IMR-90 (cell line): Measurements from ENCODE around the gene IFNAR2. TPM values are rescaled to one million over a fixed set of nuclear protein-coding genes. Genes with fewer than 3 reads are reported as not detected.

Source experiments
- ATAC-seq: fragments of 200-7000 bp; cut with Tn5 transposase; 2 replicates; pipeline ENCODE4 v1.9.1; 2020; ENCODE audit warnings: low read depth, mild to moderate bottlenecking, moderate library complexity
- BruUV-seq: library from RNA; stranded (reverse); fragments of 400-500 nt; replicated peaks from 2 replicates; lab custom pipeline; 2021; lab: Mats Ljungman, UMichigan
- CTCF ChIA-PET: fragments of 300-600 bp; formaldehyde crosslinking; extraction: SDS; loops from one replicate; lab custom pipeline; 2021; ENCODE audit warnings: antibody characterized with exemption; lab: Yijun Ruan, JAX
- POLR2A ChIA-PET: fragments of 300-600 bp; sonication (Branson Sonifier 250); formaldehyde crosslinking; loops from one replicate; lab custom pipeline; 2022; ENCODE audit warnings: antibody characterized with exemption; ENCODE audit not compliant: unreplicated experiment; lab: Charles Lee
- DNase-seq: peaks from one replicate; pipeline ENCODE4 v3.0.0; 2013
- H2AFZ ChIP-seq: replicated peaks from 2 replicates; pipeline ENCODE3; 2013; ENCODE audit warnings: low read length, mild to moderate bottlenecking; ENCODE audit not compliant: poor library complexity
- H2AK5ac ChIP-seq: 2 replicates; pipeline ENCODE4 v1.6.1; 2013; ENCODE audit warnings: low read depth, low read length, inconsistent platforms
- H2AK9ac ChIP-seq: replicated peaks from 2 replicates; pipeline ENCODE3; 2013; ENCODE audit warnings: mild to moderate bottlenecking, low read depth, low read length, moderate library complexity; ENCODE audit not compliant: poor library complexity
- H2BK120ac ChIP-seq: 2 replicates; pipeline ENCODE4 v1.6.1; 2013; ENCODE audit warnings: low read depth, low read length, inconsistent platforms
- H2BK15ac ChIP-seq: 3 replicates; pipeline ENCODE4 v1.6.1; 2013; ENCODE audit warnings: low read depth, low read length, inconsistent platforms
- H2BK20ac ChIP-seq: 2 replicates; pipeline ENCODE4 v1.6.1; 2013; ENCODE audit warnings: low read depth, mild to moderate bottlenecking, inconsistent platforms, low read length, moderate library complexity
- H2BK5ac ChIP-seq: 2 replicates; pipeline ENCODE4 v1.6.1; 2013; ENCODE audit warnings: mild to moderate bottlenecking, low read depth, low read length, inconsistent platforms; ENCODE audit not compliant: poor library complexity, severe bottlenecking
- H3K14ac ChIP-seq: replicated peaks from 2 replicates; pipeline ENCODE4 v1.6.1; 2013; ENCODE audit warnings: low read depth, low read length, inconsistent platforms
- H3K18ac ChIP-seq: 2 replicates; pipeline ENCODE4 v1.6.1; 2013; ENCODE audit warnings: low read depth, low read length, control low read depth
- H3K23ac ChIP-seq: 2 replicates; pipeline ENCODE4 v1.6.1; 2013; ENCODE audit warnings: low read depth, low read length, inconsistent platforms
- H3K27ac ChIP-seq: 2 replicates; pipeline ENCODE4 v1.5.1; 2013; ENCODE audit warnings: mild to moderate bottlenecking, control low read depth, low read length; ENCODE audit not compliant: insufficient read depth
- H3K27me3 ChIP-seq: 2 replicates; pipeline ENCODE4 v1.6.1; 2013; ENCODE audit warnings: low read length; ENCODE audit not compliant: control insufficient read depth, insufficient read depth
- H3K36me3 ChIP-seq: 2 replicates; pipeline ENCODE4 v1.6.1; 2013; ENCODE audit warnings: low read length, mixed read lengths; ENCODE audit not compliant: control insufficient read depth, insufficient read depth
- H3K4ac ChIP-seq: 2 replicates; pipeline ENCODE4 v1.6.1; 2013; ENCODE audit warnings: low read depth, low read length, inconsistent platforms
- H3K4me1 ChIP-seq: 2 replicates; pipeline ENCODE4 v1.6.1; 2013; ENCODE audit warnings: low read length, mixed read lengths; ENCODE audit not compliant: control insufficient read depth, insufficient read depth
- H3K4me2 ChIP-seq: 2 replicates; pipeline ENCODE4 v1.6.1; 2013; ENCODE audit warnings: low read depth, mild to moderate bottlenecking, control low read depth, low read length, moderate library complexity
- H3K4me3 ChIP-seq: 2 replicates; pipeline ENCODE4 v1.5.1; 2013; ENCODE audit warnings: low read depth, mild to moderate bottlenecking, control low read depth, low read length, moderate library complexity; ENCODE audit not compliant: insufficient read depth
- H3K56ac ChIP-seq: 2 replicates; pipeline ENCODE4 v1.6.1; 2013; ENCODE audit warnings: low read length, inconsistent platforms; ENCODE audit not compliant: insufficient read depth; ENCODE audit errors: extremely low read depth
- H3K79me1 ChIP-seq, 2 experiments: 2 replicates each; pipeline ENCODE4 v1.6.1; 2013; ENCODE audit warnings: low read length in 2 of 2, inconsistent platforms in 1 of 2, low read depth in 1 of 2
- H3K9ac ChIP-seq: 2 replicates; pipeline ENCODE4 v1.6.1; 2013; ENCODE audit warnings: low read depth, low read length, control low read depth
- H3K9me1 ChIP-seq: 2 replicates; pipeline ENCODE4 v1.6.1; 2013; ENCODE audit warnings: low read length, inconsistent platforms; ENCODE audit not compliant: insufficient read depth
- H3K9me3 ChIP-seq: 2 replicates; pipeline ENCODE4 v1.6.1; 2013; ENCODE audit warnings: low read length; ENCODE audit not compliant: control insufficient read depth, insufficient read depth
- H4K20me1 ChIP-seq: 2 replicates; pipeline ENCODE4 v1.6.1; 2013; ENCODE audit warnings: low read length, inconsistent platforms; ENCODE audit not compliant: insufficient read depth
- H4K5ac ChIP-seq: 2 replicates; pipeline ENCODE4 v1.6.1; 2013; ENCODE audit warnings: mild to moderate bottlenecking, low read depth, low read length, control low read depth
- H4K8ac ChIP-seq, 2 experiments: 2 replicates each; pipeline ENCODE4 v1.6.1; 2013; ENCODE audit warnings: low read depth in 2 of 2, low read length in 2 of 2, control low read depth in 1 of 2, inconsistent platforms in 1 of 2
- H4K91ac ChIP-seq: 2 replicates; pipeline ENCODE4 v1.6.1; 2013; ENCODE audit warnings: low read depth, low read length, inconsistent platforms; ENCODE audit not compliant: insufficient read depth
- BHLHE40 ChIP-seq: fragments of 150-350 bp; IDR thresholded peaks from 2 replicates; pipeline ENCODE4 v1.6.1; 2016; ENCODE audit warnings: mild to moderate bottlenecking, low read depth, low read length
- CHD1 ChIP-seq: IDR thresholded peaks from 2 replicates; pipeline ENCODE4 v1.6.1; 2012; ENCODE audit warnings: low read depth, low read length, improper control_type of control experiment
- CTCF ChIP-seq: conservative IDR thresholded peaks from 2 replicates; pipeline ENCODE4 v1.5.1; 2012; ENCODE audit warnings: mild to moderate bottlenecking, low read depth, low read length, improper control_type of control experiment
- FOS ChIP-seq: fragments of 150-350 bp; IDR thresholded peaks from 2 replicates; pipeline ENCODE4 v1.6.1; 2016; ENCODE audit warnings: low read depth, low read length
- MAFK ChIP-seq: IDR thresholded peaks from 2 replicates; pipeline ENCODE4 v1.6.1; 2012; ENCODE audit warnings: low read depth, low read length, improper control_type of control experiment
- MAZ ChIP-seq: IDR thresholded peaks from 2 replicates; pipeline ENCODE4 v1.6.1; 2012; ENCODE audit warnings: low read depth, mild to moderate bottlenecking, low read length, improper control_type of control experiment, moderate library complexity, borderline replicate concordance
- MXI1 ChIP-seq: IDR thresholded peaks from 2 replicates; pipeline ENCODE4 v1.6.1; 2012; ENCODE audit warnings: low read depth, mild to moderate bottlenecking, low read length, moderate library complexity, borderline replicate concordance
- POLR2A ChIP-seq: IDR thresholded peaks from 2 replicates; pipeline ENCODE4 v1.6.1; 2012; ENCODE audit warnings: mild to moderate bottlenecking, low read depth, low read length
- RCOR1 ChIP-seq: IDR thresholded peaks from 2 replicates; pipeline ENCODE4 v1.6.1; 2012; ENCODE audit warnings: mild to moderate bottlenecking, low read length, improper control_type of control experiment; ENCODE audit not compliant: insufficient replicate concordance
- RFX5 ChIP-seq: IDR thresholded peaks from 2 replicates; pipeline ENCODE4 v1.8.0; 2012; ENCODE audit warnings: low read depth, mild to moderate bottlenecking, low read length, moderate library complexity
- SMC3 ChIP-seq: fragments of 150-350 bp; IDR thresholded peaks from 2 replicates; pipeline ENCODE4 v1.6.1; 2016; ENCODE audit warnings: low read depth, mild to moderate bottlenecking, antibody characterized with exemption, low read length, moderate library complexity
- USF2 ChIP-seq: fragments of 150-350 bp; IDR thresholded peaks from 2 replicates; pipeline ENCODE4 v1.6.1; 2017; ENCODE audit warnings: mild to moderate bottlenecking, antibody characterized with exemption, low read length, low read depth
- WGBS, 2 experiments: methylation state at CpG; one replicate each; pipeline versions ENCODE4 v1.1.5 to v1.1.7; 2013; ENCODE audit warnings: missing lambda C conversion rate in 2 of 2; ENCODE audit not compliant: insufficient read length in 1 of 2; ENCODE audit errors: extremely low coverage in 2 of 2; 5-methylcytosine and 5-hydroxymethylcytosine counted together
- dilution Hi-C: fragments of 300-500 bp; cut with HindIII; formaldehyde crosslinking; loops from one replicate; pipeline ENCODE4 v1.14.3; 2018; ENCODE audit warnings: low sequenced_read_pairs; ENCODE audit not compliant: unreplicated experiment
- in situ Hi-C: fragments of 300-500 bp; cut with MboI; formaldehyde crosslinking; loops from 3 replicates; pipeline ENCODE4 v1.14.3; 2019; ENCODE audit warnings: low sequenced_read_pairs, inconsistent platforms, mixed read lengths
- intact Hi-C: fragments of 100-400 bp; cut with micrococcal nuclease; formaldehyde crosslinking; loops from 2 replicates; pipeline ENCODE4 v1.10.0; 2022
- polyA plus RNA-seq, 3 experiments: library from polyadenylated mRNA; depleted of rRNA; stranded (reverse); fragments of >200 nt; gene quantifications; 2 replicates each; pipeline ENCODE4 v1.2.3, GENCODE V29; 2012; ENCODE audit warnings: low replicate concordance in 1 of 3
- total RNA-seq: library from RNA; depleted of rRNA; stranded (reverse); fragments of >200 nt; gene quantifications from 2 replicates; pipeline ENCODE4 v1.2.3, GENCODE V29; 2012
- TF ChIP-seq, protein P1 (sequence below): fragments of 150-350 bp; IDR thresholded peaks from 2 replicates; pipeline ENCODE4 v1.6.1; 2016; ENCODE audit warnings: low read depth, mild to moderate bottlenecking, low read length, moderate library complexity, borderline replicate concordance

The IFNAR2 gene
- total and polyA plus RNA-seq, 2 of the 4 experiments (the other 2 are of a cell fraction), result 6.3 to 13.9 TPM

GRCh38 chr21:33199100-33199464 lies 30.7 kb upstream of the IFNAR2 start:
- Histone ChIP-seq H4K20me1 (peaks cover 6% of the 10 kb centered on the region), H2BK15ac (no peak overlapping the region), H3K27me3 (peaks cover 4% of the 10 kb centered on the region), H3K4ac (no peak overlapping the region), H3K27ac (no peak overlapping the region), H2AFZ (no peak overlapping the region), H3K9me3 (no peaks in the 10 kb centered on the region), H4K91ac (no peak overlapping the region), H2AK5ac (no peak overlapping the region), H2BK120ac (no peak overlapping the region), H3K4me3 (no peak overlapping the region), H3K79me1 (no peaks in the 10 kb centered on the region), H2BK20ac (no peak overlapping the region), H3K18ac (no peak overlapping the region), H3K23ac (no peak overlapping the region), H3K4me2 (no peak overlapping the region), H4K8ac (no peak overlapping the region), H3K36me3 (no peaks in the 10 kb centered on the region), H3K9me1 (peaks cover 11% of the 10 kb centered on the region), H3K4me1 (peaks cover 6% of the 10 kb centered on the region), H3K56ac (no peak overlapping the region), H4K5ac (no peak overlapping the region), H3K9ac (no peak overlapping the region), H3K14ac (no peak overlapping the region), H2AK9ac (no peak overlapping the region), H2BK5ac (no peak overlapping the region)
- BruUV-seq, result no TSS peak
- no peak for ATAC-seq
- in situ Hi-C loops, result loop anchor here (5.0 kb wide), 1 partner anchor 243 kb away; no protein-coding TSS in a partner anchor
- TF ChIP-seq POLR2A (no peak), RCOR1 (no peak), FOS (no peak), BHLHE40 (no peak), RFX5 (no peak), CTCF (no peak), MAFK (no peak), MXI1 (no peak), USF2 (no peak), CHD1 (no peak), MAZ (no peak), SMC3 (no peak)
- TF ChIP-seq, protein P1, sequence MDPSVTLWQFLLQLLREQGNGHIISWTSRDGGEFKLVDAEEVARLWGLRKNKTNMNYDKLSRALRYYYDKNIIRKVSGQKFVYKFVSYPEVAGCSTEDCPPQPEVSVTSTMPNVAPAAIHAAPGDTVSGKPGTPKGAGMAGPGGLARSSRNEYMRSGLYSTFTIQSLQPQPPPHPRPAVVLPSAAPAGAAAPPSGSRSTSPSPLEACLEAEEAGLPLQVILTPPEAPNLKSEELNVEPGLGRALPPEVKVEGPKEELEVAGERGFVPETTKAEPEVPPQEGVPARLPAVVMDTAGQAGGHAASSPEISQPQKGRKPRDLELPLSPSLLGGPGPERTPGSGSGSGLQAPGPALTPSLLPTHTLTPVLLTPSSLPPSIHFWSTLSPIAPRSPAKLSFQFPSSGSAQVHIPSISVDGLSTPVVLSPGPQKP, result no peak
- intact Hi-C loops, result loop anchor here (1.0 to 2.0 kb wide), 3 partner anchors 126 to 246 kb away; partner anchors contain the start of gene IFNAR1
- no CpG with 5 or more reads among the region's 6 CpGs for WGBS, 2 experiments
- CTCF ChIA-PET, result interaction anchor here (1.1 kb wide), 1 partner anchor 162 kb away, joined by 4 read pairs; no protein-coding TSS in a partner anchor
- DNase-seq, result no peak
- dilution Hi-C loops, result no loop called here
- POLR2A ChIA-PET, result no interaction called here
